Epidermal melanocyte (primary cell): ENCODE results near the gene SPOCD1.
"Not testable (repeated sequence)": the region's sequence is repeated elsewhere in the genome, so short reads cannot be mapped to it uniquely, and the experiment has no call there.

Experiments used
- DNase-seq: peaks from one replicate; pipeline ENCODE4 v3.0.0; 2011; ENCODE audit warnings: low spot score; ENCODE audit not compliant: insufficient read length

Gene SPOCD1

GRCh38 chr1:31830065-31830464, 14.2 kb upstream of the SPOCD1 start:
- no peak for DNase-seq

DNA sequence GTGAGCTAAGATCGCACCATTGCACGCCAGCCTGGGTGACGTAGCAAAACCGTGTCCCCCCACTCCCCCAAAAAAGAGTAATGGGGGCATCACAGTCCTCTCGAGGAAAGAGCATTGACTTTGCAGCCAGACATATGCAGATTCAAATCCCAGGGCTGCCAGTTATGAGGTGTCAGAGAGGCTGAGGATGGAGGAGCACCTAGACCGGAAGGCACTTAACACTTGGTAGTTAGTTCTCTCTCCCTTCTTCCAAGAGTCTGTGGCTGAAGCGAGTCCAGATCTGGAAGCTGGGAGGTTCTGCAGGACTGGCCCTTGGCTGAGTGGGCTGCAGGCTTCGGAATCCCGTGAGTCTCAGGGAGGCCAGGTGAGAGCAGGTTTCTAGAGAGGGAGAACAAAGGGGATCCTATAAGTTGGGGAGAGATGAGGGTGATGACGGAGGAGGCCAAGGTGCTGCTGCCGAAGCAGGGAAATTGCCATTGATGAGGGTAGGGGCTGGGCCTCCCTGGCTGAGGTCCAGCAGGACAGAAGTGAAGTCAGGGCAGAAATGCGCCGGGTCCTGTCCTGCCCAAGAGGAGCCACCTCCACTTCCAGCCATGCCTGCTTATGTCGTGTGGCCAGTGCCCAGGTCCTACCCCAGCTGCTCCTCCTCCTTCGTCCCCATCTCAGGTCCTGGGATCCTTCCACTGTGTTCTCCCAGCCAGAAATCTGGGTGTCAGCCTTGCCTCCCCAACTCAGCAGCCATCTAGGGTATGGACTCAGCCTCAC, 13.3 kb upstream of the SPOCD1 start:
- DNase-seq = no peak

DNA sequence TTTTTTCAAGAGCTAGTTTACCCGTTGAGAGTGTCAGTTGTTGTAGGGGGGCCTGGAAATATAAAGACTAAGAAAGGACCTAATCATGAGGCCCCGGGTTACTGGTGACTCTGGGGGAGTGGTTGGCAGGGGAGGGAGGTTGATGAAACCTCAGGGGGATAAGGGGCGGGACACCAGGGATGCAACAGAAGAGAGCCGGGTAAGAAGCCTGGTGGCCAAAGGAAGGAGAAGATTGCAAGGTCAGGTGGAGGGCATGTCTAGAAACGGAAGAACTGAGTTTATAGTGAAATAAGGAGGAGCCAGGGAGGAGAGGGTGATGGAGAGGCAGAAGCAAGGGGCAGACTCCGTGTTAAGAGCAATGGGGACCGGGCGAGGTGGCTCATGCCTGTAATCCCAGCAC, 12.5 kb upstream of the SPOCD1 start:
- DNase-seq = no peak

DNA sequence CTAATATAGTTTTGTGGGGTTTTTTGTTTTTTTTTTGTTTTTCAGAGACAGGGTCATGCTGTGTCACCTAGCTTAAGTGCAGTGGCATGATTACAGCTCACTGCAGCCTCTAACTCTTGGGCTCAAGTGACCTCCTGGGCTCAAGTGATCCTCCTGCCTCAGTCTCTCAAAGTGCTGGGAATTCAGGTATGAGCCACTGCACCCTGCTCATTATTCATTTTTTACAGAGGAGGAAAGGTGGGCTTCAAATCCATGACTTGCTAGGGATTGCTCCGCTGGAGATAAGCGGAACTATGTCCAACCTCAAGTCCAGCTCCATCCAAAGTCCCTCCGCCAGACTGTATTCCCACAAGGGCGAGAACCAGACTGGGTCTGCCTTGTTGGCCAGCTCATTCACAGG, 8.0 kb upstream of the SPOCD1 start:
- DNase-seq = no peak

DNA sequence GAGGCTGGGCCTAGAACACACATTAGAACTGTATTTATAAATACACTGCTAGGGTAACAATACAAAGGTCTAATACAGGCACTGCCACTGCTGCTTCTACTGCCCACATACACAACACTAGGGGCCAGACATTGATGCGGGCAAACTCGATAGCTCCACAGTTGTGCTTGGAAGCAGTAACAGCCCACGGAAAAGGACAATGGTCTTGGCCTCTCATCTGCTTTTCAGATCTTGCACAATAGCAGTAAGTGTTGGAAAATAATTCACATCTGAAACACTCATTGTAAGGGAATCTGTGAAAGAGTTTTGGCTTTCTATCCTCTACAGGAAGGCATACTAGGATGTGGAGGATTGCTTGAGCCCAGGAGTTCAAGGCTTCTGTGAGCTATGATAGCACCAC, 6.9 kb upstream of the SPOCD1 start:
- no peak for DNase-seq

DNA sequence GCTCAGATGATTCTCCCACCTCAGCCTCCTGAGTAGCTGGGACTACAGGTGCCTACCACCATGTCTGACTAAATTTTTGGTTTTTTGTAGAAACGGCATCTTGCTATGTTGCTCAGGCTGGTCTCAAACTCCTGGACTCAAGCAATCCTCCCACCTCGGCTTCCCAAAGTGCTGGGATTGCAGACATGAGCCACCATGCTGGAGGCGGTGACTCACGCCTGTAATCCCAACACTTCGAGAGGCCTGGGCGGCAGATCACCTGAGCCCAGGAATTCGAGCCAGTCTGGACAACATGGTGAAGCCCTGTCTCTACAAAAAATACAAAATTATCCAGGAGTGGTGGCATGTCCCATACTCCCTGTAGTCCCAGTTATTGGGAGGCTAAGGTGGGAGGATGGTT, 4.4 kb upstream of the SPOCD1 start:
- DNase-seq = not testable (repeated sequence)

- DNase-seq = no peak
Measured at GRCh38 chr1:31818206-31818605, 2.4 kb upstream of the SPOCD1 start.

- DNase-seq = not testable (repeated sequence)
Measured at GRCh38 chr1:31816947-31817346, 1.1 kb upstream of the SPOCD1 start.

DNA sequence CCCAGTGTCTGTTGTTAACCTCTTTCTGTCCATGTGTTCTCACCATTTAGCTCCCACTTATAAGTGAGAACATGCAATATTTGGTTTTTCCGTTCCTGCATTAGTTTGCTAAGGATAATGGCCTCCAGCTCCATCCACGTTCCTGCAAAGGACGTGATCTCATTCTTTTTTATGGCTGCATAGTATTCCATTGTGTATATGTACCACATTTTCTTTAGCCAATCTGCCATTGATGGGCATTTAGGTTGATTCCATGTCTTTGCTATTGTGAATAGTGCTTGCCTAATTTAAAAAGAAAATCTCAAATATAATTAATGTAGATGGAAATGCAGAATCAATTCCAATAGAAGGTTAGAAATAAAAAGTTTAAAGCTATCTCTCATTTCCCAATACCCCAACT, 679 bp upstream of the SPOCD1 start:
- not testable (repeated sequence) for DNase-seq

GRCh38 chr1:31815307-31815645, 546 bp downstream of the SPOCD1 start:
- DNase-seq = no peak

- no peak for DNase-seq
Measured at GRCh38 chr1:31814631-31815306, 1.1 kb downstream of the SPOCD1 start.

GRCh38 chr1:31814041-31814511, 1.7 kb downstream of the SPOCD1 start:
- no peak for DNase-seq

- no peak for DNase-seq
Measured at GRCh38 chr1:31812158-31812829, 3.5 kb downstream of the SPOCD1 start.

DNA sequence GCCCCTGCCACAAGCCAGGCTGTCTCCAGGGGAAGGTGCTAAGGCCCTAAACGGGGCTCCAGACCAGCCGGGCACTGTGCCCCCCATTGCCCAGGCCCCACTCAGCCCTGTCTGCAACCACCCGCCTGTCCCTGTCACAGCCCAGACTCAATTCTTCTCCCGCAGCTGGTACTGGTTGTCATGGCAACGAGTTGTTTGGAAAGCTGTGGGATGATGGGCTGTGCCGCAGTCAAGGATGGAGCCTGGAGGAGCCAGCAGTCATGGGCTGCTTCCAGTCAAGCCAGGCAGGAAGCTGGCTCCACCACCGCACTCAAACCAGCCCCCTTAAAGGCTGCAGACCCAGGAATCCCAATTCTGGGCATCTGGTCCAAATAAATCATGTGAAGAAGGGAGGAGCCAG, 4.2 kb downstream of the SPOCD1 start:
- no peak for DNase-seq

DNA sequence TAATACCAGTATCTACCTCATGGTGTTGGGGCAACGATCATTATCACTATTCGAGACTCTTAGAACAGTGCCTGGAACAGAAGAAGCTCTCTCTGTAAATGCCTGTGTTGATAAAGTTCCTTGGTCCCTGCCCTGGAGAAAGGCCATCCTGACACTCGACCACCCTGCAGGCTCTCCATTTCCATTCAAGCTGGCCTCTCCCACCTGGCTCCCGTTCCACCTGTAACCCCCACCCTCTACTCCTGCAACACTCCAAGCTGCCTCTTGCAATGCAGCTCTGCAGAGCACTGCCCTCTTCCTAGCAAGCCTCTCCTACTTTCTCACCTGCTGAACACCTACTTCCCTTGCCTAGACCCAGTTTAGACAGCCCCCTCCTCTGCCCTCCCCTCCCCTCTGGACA, 6.1 kb downstream of the SPOCD1 start:
- no peak for DNase-seq

DNA sequence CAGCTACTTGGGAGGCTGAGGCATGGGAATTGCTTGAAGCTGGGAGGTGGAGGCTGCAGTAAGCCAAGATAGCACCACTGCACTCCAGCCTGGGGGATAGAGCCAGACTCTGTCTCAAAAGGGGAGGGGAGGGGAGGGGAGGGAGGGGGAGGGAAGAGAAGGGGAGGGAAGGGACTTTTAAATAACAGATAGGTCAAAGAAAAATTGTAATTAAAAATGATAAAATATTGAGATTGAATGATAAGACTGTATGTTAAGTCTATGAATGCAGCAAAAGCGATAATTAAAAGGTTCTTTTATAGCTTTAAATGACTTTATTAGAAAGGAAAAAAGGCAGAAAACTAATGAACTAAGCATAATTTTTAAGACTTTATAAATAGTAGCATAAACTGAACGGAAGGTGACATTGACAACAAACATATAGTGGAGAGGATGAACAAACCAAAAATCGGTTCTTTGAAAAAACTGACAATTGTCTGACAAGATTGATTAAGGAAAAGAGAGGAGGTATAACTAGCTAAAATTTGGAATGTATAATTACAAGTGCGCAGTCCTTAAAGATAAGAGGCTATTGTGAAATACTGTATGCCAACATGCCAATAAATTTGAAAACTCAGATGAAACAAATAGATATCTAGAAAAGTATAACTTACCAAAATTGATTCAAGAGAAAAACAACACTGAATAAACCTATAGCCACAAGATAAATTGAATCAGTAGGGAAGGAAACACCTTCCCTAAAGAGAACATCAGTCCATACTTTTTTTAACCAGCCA, 8.4 kb downstream of the SPOCD1 start:
- no peak for DNase-seq

DNA sequence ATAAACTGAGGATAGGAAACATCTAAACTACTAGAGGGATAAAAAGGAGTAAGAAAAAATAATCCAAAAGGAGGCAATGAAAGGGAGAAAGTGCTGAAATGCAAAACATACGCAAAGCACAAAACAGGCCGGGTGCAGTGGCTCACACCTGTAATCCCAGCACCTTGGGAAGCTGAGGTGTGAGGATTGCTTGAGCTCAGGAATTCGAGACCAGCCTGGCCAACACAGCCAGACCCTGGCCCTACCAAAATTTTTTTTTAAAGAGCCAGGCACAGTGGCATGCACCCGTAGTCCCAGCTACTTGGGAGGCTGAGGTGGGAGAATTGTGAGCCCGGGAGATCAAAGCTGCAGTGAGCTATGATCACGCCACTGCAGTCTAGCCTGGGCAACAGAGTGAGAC, 10.5 kb downstream of the SPOCD1 start:
- DNase-seq = no peak

GRCh38 chr1:31804098-31804497, 11.7 kb downstream of the SPOCD1 start:
- DNase-seq = no peak

DNA sequence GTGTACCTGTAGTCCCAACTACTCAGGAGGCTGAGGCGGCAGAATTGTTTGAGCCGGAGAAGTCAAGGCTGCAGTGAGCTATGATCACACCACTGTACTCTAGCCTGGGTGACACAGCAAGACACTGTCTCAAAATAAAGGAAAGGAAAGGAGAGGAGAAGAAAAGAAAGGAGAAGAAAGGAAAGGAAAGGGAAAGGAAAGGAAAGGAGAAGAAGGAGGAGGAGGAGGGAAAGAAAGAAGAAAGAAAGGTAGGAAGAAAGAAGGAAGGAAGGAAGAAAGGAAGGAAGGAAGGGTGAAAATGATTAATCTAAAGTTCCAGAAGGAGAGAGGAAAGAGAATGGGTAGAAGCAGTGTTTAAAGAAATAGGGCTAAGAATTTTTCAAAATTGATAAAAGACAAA, 12.2 kb downstream of the SPOCD1 start:
- no peak for DNase-seq

GRCh38 chr1:31802190-31803150, 13.4 kb downstream of the SPOCD1 start:
- no peak for DNase-seq

- no peak for DNase-seq
Measured at GRCh38 chr1:31801458-31801857, 14.4 kb downstream of the SPOCD1 start.
